ENCODE data around the gene COL11A2.

DNA sequence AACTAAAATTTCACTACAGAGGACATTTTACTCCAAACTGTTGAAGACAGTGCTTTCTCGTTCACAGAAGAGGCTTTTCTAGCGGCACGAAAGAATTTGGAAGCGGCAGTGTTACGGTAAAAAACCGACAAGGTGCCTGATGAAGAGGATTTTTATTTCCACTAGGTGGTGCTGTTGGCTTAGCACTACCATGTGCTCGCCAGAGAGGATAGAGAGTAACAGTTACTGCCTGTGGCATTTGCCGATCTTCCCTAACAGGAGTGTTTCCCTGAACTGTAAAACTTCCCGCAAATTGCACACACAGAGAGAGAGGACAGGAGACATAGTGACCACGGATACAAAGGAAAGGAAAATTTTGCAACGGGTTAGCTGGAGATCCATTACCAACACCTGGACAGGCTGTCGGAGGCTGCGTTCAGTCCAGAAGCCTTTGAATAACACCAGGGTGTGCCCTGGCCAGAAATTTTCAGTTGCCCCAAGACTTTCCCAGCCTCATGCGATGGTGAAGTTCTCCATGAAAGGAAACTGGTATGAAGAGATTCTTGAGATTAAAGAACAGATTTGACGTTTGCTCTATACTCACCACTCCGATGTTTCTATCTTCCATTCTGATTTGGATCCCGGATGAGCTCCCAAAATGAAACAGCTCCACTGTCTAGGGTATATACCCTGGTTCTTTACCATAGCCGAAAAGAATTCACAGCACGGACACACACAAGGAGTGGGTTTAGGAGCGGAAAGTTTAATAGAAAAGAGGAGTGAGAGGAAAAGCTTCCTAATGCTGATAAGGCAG, 68.3 kb downstream of the COL11A2 start:
- TF ChIP-seq NR3C1 (CRISPR knock-in tag; conservative IDR thresholded peaks at IDR 0.05; ENCODE audit: low read depth) (no peak), ATF1 (CRISPR knock-in tag; IDR thresholded peaks at IDR 0.05) (no peak), MAX (CRISPR knock-in tag; IDR thresholded peaks at IDR 0.05) (peak; percentile 85), FOXP1 (CRISPR knock-in tag; IDR thresholded peaks at IDR 0.05; ENCODE audit: borderline replicate concordance) (no peak), FOXJ3 (CRISPR knock-in tag; IDR thresholded peaks at IDR 0.05; ENCODE audit: borderline replicate concordance) (no peak), ZNF416 (CRISPR knock-in tag; IDR thresholded peaks at IDR 0.05) (no peak), NR2C2 (CRISPR knock-in tag; IDR thresholded peaks at IDR 0.05) (no peak), ZNF138 (CRISPR knock-in tag; conservative IDR thresholded peaks at IDR 0.05) (no peak)
- TF ChIP-seq, protein P1, sequence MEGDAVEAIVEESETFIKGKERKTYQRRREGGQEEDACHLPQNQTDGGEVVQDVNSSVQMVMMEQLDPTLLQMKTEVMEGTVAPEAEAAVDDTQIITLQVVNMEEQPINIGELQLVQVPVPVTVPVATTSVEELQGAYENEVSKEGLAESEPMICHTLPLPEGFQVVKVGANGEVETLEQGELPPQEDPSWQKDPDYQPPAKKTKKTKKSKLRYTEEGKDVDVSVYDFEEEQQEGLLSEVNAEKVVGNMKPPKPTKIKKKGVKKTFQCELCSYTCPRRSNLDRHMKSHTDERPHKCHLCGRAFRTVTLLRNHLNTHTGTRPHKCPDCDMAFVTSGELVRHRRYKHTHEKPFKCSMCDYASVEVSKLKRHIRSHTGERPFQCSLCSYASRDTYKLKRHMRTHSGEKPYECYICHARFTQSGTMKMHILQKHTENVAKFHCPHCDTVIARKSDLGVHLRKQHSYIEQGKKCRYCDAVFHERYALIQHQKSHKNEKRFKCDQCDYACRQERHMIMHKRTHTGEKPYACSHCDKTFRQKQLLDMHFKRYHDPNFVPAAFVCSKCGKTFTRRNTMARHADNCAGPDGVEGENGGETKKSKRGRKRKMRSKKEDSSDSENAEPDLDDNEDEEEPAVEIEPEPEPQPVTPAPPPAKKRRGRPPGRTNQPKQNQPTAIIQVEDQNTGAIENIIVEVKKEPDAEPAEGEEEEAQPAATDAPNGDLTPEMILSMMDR (IDR thresholded peaks at IDR 0.05) = peak; percentile 65; the same call in 1 of the 2 replicates
- TF ChIP-seq, protein P2, sequence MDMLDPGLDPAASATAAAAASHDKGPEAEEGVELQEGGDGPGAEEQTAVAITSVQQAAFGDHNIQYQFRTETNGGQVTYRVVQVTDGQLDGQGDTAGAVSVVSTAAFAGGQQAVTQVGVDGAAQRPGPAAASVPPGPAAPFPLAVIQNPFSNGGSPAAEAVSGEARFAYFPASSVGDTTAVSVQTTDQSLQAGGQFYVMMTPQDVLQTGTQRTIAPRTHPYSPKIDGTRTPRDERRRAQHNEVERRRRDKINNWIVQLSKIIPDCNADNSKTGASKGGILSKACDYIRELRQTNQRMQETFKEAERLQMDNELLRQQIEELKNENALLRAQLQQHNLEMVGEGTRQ (CRISPR knock-in tag; IDR thresholded peaks at IDR 0.05) = no peak
- TF ChIP-seq, protein P3, sequence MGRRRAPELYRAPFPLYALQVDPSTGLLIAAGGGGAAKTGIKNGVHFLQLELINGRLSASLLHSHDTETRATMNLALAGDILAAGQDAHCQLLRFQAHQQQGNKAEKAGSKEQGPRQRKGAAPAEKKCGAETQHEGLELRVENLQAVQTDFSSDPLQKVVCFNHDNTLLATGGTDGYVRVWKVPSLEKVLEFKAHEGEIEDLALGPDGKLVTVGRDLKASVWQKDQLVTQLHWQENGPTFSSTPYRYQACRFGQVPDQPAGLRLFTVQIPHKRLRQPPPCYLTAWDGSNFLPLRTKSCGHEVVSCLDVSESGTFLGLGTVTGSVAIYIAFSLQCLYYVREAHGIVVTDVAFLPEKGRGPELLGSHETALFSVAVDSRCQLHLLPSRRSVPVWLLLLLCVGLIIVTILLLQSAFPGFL (CRISPR knock-in tag; IDR thresholded peaks at IDR 0.05; ENCODE audit: borderline replicate concordance) = no peak
- TF ChIP-seq, protein P4, sequence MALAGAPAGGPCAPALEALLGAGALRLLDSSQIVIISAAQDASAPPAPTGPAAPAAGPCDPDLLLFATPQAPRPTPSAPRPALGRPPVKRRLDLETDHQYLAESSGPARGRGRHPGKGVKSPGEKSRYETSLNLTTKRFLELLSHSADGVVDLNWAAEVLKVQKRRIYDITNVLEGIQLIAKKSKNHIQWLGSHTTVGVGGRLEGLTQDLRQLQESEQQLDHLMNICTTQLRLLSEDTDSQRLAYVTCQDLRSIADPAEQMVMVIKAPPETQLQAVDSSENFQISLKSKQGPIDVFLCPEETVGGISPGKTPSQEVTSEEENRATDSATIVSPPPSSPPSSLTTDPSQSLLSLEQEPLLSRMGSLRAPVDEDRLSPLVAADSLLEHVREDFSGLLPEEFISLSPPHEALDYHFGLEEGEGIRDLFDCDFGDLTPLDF (CRISPR knock-in tag; IDR thresholded peaks at IDR 0.05) = no peak
- TF ChIP-seq, protein P5, sequence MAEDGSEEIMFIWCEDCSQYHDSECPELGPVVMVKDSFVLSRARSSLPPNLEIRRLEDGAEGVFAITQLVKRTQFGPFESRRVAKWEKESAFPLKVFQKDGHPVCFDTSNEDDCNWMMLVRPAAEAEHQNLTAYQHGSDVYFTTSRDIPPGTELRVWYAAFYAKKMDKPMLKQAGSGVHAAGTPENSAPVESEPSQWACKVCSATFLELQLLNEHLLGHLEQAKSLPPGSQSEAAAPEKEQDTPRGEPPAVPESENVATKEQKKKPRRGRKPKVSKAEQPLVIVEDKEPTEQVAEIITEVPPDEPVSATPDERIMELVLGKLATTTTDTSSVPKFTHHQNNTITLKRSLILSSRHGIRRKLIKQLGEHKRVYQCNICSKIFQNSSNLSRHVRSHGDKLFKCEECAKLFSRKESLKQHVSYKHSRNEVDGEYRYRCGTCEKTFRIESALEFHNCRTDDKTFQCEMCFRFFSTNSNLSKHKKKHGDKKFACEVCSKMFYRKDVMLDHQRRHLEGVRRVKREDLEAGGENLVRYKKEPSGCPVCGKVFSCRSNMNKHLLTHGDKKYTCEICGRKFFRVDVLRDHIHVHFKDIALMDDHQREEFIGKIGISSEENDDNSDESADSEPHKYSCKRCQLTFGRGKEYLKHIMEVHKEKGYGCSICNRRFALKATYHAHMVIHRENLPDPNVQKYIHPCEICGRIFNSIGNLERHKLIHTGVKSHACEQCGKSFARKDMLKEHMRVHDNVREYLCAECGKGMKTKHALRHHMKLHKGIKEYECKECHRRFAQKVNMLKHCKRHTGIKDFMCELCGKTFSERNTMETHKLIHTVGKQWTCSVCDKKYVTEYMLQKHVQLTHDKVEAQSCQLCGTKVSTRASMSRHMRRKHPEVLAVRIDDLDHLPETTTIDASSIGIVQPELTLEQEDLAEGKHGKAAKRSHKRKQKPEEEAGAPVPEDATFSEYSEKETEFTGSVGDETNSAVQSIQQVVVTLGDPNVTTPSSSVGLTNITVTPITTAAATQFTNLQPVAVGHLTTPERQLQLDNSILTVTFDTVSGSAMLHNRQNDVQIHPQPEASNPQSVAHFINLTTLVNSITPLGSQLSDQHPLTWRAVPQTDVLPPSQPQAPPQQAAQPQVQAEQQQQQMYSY (CRISPR knock-in tag; IDR thresholded peaks at IDR 0.05) = no peak
- TF ChIP-seq, protein P6, sequence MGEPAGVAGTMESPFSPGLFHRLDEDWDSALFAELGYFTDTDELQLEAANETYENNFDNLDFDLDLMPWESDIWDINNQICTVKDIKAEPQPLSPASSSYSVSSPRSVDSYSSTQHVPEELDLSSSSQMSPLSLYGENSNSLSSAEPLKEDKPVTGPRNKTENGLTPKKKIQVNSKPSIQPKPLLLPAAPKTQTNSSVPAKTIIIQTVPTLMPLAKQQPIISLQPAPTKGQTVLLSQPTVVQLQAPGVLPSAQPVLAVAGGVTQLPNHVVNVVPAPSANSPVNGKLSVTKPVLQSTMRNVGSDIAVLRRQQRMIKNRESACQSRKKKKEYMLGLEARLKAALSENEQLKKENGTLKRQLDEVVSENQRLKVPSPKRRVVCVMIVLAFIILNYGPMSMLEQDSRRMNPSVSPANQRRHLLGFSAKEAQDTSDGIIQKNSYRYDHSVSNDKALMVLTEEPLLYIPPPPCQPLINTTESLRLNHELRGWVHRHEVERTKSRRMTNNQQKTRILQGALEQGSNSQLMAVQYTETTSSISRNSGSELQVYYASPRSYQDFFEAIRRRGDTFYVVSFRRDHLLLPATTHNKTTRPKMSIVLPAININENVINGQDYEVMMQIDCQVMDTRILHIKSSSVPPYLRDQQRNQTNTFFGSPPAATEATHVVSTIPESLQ (CRISPR knock-in tag; IDR thresholded peaks at IDR 0.05) = no peak
